ENCODE data around the gene ZSCAN30. TPM values are rescaled to one million over a fixed set of nuclear protein-coding genes. Genes with fewer than 3 reads are reported as not detected.
A peak's percentile ranks its signal among the peaks of the same experiment; 100 is the strongest.
"Not testable (repeated sequence)": the region's sequence is repeated elsewhere in the genome, so short reads cannot be mapped to it uniquely, and the experiment has no call there.

ZSCAN30 gene
- total RNA-seq, 1 donor from 2014 or later, result 20.0 TPM

GRCh38 chr18:35239314-35239713 is 50.7 kb downstream of the ZSCAN30 start:
- DNase-seq (ENCODE audit: low read depth), result no peak

- no peak for DNase-seq (ENCODE audit: low read depth)
Observed at GRCh38 chr18:35236571-35237363, 53.3 kb downstream of the ZSCAN30 start.

GRCh38 chr18:35231052-35231451 is 59.0 kb downstream of the ZSCAN30 start:
- peak; percentile 88 for DNase-seq (ENCODE audit: low read depth)

GRCh38 chr18:35227254-35227653 is 62.8 kb downstream of the ZSCAN30 start:
- DNase-seq (ENCODE audit: low read depth), result no peak

GRCh38 chr18:35223797-35224196 is 66.2 kb downstream of the ZSCAN30 start:
- no peak for DNase-seq (ENCODE audit: low read depth)

- no peak for DNase-seq (ENCODE audit: low read depth)
Observed at GRCh38 chr18:35220424-35220823, 69.6 kb downstream of the ZSCAN30 start.

- DNase-seq (ENCODE audit: low read depth), result peak; percentile 15
Observed at GRCh38 chr18:35219331-35219730, 70.7 kb downstream of the ZSCAN30 start.

- not testable (repeated sequence) for DNase-seq (ENCODE audit: low read depth)
Observed at GRCh38 chr18:35216611-35217010, 73.4 kb downstream of the ZSCAN30 start.

- no peak for DNase-seq (ENCODE audit: low read depth)
Observed at GRCh38 chr18:35215026-35215425, 75.0 kb downstream of the ZSCAN30 start.

- not testable (repeated sequence) for DNase-seq (ENCODE audit: low read depth)
Observed at GRCh38 chr18:35205746-35206458, 84.1 kb downstream of the ZSCAN30 start.

- no peak for DNase-seq (ENCODE audit: low read depth)
Observed at GRCh38 chr18:35205199-35205712, 84.8 kb downstream of the ZSCAN30 start.

GRCh38 chr18:35203067-35203466 is 87.0 kb downstream of the ZSCAN30 start:
- peak; percentile 26 for DNase-seq (ENCODE audit: low read depth)

GRCh38 chr18:35201256-35201931 is 88.6 kb downstream of the ZSCAN30 start:
- no peak for DNase-seq (ENCODE audit: low read depth)

Other genes starting within 250 kb of the ZSCAN30 start
- 22.7 and 38.2 TPM in 2 replicates for gene MAPRE2, start 248.8 kb downstream of the ZSCAN30 start, total RNA-seq
- gene ZNF397, start 49.2 kb downstream of the ZSCAN30 start, total RNA-seq, result 13.9 and 16.5 TPM in 2 replicates
- 53.8 and 63.2 TPM in 2 replicates for gene ZNF24, start 54.2 kb upstream of the ZSCAN30 start, total RNA-seq
- 0.27 and 1.5 TPM in 2 replicates for gene ZNF396, start 87.1 kb upstream of the ZSCAN30 start, total RNA-seq
- gene INO80C, start 207.7 kb upstream of the ZSCAN30 start, total RNA-seq, result 8.8 and 9.8 TPM in 2 replicates

All from myocyte (in vitro differentiated cells).